ENCODE results near the gene MTO1.
A peak's percentile ranks its signal among the peaks of the same experiment; 100 is the strongest.
"Not testable (repeated sequence)": the region's sequence is repeated elsewhere in the genome, so short reads cannot be mapped to it uniquely, and the experiment has no call there.

The MTO1 gene

DNA sequence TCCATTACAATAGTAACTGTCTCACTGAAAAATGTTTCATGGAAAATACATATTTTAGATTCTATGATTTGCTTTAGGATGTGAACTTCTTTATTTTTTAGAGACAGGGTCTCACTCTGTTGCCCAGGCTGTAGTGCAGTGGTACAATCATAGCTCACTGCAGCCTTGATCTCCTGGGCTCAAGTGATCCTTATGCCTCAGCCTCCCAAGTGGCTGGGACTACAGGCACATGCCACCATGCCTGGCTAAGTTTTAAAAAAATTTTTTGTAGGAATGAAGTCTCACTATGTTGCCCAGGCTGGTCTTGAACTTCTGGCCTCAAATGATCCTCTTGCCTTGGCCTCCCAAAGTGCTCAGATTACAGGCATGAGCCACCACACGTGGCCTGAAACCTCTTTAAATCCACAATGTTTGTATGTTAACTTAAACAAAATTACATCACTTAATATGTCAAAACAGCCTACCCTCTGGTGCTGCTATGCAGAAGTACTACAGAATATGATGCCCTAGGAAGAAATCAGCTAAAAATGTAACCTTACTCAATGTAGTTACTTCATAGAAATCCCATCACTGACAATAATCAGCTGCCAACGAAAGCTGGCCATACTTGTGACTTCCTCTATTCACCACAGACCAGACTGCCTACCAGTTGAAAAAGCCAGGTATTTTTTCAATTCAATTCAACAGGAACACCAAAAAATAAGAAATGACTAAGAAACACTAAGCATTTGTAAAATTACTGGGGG lies 41.7 kb downstream of the MTO1 start:
- DNase-seq (ENCODE audit: low read depth in 2 of 2), result no peak

DNA sequence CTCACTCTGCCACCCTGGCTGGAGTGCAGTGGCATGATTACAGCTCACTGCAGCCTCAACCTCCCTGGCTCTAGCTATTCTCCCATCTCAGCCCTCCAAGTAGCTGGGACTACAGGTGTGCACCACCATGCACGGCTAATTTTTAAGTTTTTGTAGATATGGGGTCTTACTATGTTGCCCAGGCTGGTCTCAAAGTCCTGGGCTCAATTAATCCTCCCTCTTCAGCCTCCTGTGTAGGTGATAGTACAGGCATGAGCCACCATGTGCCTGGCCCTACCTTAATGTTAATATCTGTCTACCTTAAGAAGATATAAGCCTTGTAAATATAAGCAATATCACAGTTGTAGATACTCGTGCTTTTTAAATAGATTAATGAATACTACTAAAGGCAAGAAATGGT lies 42.6 kb downstream of the MTO1 start:
- DNase-seq (ENCODE audit: low read depth in 2 of 2), result no peak

DNA sequence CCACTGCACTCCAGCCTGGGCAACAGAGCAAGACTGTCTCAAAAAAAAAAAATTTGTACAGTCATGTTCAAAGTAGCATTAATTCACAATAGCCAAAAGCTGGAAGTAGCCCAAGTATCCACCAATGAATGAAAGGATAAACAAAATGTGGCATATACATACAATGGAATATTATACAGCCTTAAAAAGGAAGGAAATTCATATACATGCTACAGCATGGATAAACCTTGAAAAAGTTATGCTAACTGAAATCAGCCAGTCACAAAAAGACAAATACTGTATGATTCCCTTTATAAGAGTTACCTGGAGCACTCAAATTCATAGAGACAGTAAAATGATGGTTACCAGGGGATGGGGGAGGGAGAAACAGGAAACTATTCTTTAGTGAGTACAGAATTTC lies 43.6 kb downstream of the MTO1 start:
- no peak for DNase-seq (ENCODE audit: low read depth in 2 of 2)

DNA sequence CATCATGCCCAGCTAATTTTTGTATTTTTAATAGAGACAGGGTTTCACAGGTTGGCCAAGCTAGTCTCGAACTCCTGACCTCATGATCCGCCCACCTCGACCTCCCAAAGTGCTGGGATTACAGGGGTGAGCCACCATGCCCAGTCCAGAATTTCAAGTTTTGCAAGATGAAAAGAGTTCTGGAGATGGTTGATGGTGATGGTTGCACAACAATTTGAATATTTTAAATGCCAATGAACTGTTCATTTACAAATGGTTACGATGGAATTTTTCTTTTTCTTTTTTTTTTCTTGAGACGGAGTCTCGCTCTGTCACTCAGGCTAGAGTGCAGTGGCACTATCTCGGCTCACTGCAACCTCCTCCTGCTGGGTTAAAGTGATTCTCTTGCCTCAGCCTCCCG lies 44.2 kb downstream of the MTO1 start:
- not testable (repeated sequence) for DNase-seq (ENCODE audit: low read depth in 2 of 2)

DNA sequence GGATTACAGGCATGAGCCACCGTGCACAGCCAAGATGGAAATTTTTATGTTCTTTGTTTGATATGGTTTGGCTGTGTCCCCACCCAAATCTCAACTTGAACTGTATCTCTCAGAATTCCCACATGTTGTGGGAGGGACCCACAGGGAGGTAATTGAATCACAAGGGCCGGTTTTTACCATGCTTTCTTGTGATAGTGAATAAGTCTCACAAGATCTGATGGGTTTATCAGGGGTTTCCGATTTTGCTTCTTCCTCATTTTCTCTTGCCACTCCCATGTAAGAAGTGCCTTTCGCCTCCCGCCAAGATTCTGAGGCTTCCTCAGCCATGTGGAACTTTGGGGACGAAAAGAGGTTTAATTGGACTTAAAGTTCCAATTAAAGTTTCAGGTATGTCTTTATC lies 44.7 kb downstream of the MTO1 start:
- no peak for DNase-seq (ENCODE audit: low read depth in 2 of 2)

DNA sequence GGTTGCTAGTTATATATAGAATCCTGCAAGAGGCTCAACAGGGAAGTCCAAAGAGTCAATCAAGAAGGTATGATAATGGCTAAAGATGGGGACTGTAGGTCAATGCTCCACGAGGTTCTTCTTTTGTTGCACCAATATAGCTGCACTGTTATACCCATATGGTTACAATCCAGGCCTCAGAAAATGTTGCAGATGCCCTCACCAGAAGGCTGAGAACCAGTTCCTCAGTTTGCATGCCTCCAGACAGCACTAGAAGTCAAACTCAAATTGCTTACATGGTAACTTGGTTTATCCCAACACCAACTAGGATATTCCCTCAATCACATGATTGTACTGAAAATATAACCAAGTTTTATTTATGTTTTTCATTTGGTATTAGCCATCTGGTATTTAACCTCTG lies 47.2 kb downstream of the MTO1 start:
- DNase-seq (ENCODE audit: low read depth in 2 of 2), result no peak

DNA sequence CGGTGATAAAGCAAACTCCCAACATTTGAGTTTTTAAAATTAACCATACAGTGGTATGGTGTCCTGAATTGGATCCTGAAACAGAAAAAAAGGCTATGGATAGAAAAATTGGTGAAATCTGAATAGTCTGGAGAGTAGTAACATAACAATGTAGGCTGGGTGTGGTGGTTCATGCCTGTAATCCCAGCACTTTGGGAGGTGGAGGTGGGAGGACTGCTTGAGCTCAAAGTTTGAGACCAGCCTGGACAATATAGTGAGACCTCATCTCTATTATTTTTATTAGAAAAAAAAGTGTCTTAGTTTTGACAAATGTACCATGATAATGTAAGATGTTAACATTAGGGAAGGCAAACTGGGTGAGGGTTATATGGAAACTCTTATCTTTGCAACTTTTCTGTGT lies 48.3 kb downstream of the MTO1 start:
- no peak for DNase-seq (ENCODE audit: low read depth in 2 of 2)

DNA sequence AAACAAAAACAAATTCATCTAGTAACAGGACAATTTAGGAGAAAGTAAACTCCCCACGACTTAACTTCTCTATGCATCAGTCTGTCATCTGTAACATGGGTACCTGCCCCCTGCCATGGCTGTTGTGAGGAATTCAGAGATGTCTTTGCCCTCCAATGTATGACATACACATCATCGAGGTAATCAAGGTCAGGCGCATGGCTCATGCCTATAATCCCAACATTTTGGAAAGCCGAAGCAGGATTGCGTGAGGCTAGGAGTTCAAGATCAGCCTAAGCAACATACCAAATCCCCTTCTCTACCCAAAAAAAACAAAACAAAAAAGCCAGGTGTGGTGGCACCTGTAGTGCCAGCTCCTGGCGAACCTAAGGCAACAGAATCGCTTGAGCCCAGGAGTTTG lies 50.3 kb downstream of the MTO1 start:
- no peak for DNase-seq (ENCODE audit: low read depth in 2 of 2)

DNA sequence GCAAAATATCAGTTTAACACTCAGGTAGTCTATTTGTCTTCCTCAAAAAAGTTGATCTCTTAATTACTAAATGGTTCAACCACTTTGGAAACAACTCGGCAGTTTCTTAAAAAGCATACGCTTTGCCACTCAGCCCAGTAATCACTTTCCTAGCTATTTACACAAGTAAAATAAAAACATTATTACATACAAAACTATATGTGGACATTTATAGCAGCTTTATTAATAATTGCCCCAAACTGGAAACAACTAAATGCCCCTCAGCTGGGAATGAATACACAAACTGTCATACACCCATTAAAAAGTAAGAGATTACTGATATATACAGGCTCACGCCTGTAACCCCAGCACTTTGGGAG lies 51.9 kb downstream of the MTO1 start:
- no peak for DNase-seq (ENCODE audit: low read depth in 2 of 2)

DNA sequence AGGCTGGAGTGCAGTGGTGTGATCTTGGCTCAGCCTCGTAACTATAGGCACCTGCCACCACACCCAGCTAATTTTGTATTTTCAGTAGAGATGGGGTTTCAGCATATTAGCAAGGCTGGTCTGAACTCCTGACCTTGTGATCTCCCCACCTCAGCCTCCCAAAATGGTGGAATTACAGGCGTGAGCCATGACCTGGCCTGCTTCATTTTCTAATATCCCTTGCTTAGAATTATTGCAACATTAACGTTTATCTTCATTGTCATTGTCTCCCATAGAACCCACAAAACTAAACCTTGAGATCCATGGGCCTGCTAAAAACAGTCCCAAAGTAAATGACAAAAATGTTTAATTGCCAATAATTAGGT lies 53.2 kb downstream of the MTO1 start:
- no peak for DNase-seq (ENCODE audit: low read depth in 2 of 2)

DNA sequence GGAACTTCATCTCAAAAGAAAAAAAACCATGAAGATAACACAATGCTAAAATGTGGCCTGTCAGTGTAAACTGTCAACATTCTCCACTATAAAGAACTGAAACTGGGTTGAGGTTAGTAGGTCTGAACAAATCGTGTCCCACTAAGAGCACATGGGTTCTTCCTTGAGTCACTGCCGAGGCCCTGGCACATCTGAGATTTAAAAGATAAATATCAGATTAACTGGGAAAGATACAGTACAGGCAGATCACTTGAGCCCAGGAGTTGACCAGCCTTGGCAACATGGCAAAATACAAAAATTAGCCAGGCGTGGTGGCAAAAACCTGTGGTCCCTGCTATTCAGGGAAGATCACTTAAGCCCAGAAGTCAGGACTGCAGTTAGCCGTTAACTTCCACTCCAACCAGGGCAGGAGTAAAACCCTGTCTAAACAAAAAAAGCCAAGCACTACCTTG lies 53.7 kb downstream of the MTO1 start:
- DNase-seq (ENCODE audit: low read depth in 2 of 2), result no peak

DNA sequence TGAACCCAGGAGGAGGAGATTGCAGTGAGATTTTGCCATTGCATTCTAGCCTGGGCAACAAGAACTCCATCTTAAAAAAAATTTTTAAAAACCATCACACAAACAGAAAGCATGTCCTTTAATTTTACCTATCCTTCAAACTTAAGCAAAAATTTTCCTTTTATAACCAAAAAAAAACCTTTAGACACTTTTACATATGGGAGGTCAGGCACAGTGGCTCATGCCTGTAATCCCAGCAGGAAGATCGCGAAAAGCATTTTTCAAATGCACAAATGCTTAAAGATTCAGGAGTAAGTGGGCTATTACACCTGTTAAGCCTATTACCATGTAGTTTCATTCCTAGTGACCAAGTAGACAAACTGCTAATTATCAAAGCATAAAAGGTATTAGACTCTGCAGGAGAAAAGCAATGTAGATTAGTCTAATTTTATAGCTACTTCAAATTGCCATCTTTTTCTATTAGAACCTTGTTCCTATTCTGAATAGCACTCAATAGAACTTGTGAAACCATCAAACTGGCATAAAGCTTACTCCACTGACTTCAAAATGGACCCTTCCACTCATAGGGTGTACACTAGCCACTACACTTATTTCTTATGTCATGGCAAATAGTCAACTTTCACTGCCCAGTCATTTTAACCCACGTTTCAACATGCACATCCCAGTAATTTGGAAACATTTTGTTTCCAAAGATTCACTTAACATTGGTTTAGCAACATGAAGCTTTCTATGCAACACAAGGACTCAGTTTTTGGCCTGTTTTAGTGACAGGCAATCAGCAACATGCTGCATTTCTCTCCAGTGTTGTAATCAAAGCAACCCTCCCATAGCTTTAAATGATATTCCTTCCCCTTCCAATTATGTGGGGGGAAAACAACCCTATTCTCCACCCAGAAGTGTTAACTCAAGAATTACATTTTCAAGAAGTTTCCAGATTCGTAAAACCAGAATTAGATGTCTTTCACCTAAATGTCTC lies 55.3 kb downstream of the MTO1 start:
- DNase-seq (ENCODE audit: low read depth in 2 of 2), result no peak

DNA sequence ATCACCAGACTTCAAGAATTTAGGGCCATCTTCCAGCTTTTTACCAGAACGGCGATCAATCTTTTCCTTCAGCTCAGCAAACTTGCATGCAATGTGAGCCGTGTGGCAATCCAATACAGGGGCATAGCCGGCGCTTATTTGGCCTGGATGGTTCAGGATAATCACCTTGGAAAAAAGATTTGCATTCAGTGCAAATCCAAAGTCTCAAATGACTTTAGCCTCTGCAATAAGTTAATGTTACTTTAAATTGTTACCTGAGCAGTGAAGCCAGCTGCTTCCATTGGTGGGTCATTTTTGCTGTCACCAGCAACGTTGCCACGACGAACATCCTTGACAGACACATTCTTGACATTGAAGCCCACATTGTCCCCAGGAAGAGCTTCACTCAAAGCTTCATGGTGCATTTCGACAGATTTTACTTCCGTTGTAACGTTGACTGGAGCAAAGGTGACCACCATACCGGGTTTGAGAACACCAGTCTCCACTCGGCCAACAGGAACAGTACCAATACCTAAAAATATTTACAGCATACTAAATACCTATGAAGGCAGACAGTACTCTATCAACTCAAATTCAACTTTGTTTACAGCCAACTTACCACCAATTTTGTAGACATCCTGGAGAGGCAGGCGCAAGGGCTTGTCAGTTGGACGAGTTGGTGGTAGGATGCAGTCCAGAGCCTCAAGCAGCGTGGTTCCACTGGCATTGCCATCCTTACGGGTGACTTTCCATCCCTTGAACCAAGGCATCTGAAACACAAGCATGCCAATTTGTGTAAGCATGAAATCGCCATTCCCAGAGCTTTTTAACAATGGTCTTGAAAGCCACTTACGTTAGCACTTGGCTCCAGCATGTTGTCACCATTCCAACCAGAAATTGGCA lies 56.8 kb downstream of the MTO1 start:
- not testable (repeated sequence) for DNase-seq (ENCODE audit: low read depth in 2 of 2)

DNA sequence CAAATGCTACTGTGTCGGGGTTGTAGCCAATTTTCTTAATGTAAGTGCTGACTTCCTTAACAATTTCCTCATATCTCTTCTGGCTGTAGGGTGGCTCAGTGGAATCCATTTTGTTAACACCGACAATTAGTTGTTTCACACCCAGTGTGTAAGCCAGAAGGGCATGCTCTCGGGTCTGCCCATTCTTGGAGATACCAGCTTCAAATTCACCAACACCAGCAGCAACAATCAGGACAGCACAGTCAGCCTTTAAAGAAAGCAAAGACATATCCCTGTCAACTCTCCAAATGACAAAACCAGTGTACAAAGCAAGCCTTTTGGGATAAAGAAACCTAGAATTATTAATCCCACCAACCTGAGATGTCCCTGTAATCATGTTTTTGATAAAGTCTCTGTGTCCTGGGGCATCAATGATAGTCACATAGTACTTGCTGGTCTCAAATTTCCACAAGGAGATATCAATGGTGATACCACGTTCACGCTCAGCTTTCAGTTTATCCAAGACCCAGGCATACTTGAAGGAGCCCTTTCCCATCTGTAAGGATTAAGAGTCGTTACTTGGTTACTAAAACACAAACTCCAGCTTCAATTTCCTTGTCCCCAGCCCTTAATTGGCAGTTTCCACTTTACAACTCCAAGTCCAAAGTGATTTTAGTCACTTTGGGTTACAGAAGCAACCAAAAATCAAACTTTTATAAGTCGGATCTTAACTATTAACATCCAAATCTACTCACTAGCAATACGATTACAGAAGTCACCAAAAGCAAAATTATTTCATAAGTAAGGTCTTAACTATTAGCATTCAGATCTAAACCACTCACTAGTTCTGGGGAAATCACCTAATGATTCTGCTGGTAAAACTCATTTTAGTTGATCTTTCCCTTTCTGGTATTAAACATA lies 57.7 kb downstream of the MTO1 start:
- not testable (repeated sequence) for DNase-seq (ENCODE audit: low read depth in 2 of 2)

DNA sequence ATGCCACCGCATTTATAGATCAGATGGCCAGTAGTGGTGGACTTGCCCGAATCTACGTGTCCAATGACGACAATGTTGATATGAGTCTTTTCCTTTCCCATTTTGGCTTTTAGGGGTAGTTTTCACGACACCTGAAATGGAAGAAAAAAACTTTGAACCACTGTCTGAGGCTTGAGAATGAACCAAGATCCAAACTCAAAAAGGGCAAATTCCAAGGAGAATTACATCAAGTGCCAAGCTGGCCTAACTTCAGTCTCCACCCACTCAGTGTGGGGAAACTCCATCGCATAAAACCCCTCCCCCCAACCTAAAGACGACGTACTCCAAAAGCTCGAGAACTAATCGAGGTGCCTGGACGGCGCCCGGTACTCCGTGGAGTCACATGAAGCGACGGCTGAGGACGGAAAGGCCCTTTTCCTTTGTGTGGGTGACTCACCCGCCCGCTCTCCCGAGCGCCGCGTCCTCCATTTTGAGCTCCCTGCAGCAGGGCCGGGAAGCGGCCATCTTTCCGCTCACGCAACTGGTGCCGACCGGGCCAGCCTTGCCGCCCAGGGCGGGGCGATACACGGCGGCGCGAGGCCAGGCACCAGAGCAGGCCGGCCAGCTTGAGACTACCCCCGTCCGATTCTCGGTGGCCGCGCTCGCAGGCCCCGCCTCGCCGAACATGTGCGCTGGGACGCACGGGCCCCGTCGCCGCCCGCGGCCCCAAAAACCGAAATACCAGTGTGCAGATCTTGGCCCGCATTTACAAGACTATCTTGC lies 58.6 kb downstream of the MTO1 start:
- DNase-seq (ENCODE audit: low read depth in 2 of 2), result peak; percentile 67 to 77

DNA sequence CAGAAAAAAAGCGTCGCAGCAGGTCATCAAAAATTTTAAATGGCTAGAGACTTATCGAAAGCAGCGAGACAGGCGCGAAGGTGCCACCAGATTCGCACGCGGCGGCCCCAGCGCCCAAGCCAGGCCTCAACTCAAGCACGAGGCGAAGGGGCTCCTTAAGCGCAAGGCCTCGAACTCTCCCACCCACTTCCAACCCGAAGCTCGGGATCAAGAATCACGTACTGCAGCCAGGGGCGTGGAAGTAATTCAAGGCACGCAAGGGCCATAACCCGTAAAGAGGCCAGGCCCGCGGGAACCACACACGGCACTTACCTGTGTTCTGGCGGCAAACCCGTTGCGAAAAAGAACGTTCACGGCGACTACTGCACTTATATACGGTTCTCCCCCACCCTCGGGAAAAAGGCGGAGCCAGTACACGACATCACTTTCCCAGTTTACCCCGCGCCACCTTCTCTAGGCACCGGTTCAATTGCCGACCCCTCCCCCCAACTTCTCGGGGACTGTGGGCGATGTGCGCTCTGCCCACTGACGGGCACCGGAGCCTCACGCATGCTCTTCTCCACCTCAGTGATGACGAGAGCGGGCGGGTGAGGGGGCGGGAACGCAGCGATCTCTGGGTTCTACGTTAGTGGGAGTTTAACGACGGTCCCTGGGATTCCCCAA lies 59.3 kb downstream of the MTO1 start, which contains the start of gene EEF1A1:
TSS of gene EEF1A1 (minus strand) at position 345 of the 663 bp plus-strand sequence. CDS start 1,006 bp downstream, outside the sequence.
- DNase-seq (ENCODE audit: low read depth in 2 of 2), result peak; percentile 100

DNA sequence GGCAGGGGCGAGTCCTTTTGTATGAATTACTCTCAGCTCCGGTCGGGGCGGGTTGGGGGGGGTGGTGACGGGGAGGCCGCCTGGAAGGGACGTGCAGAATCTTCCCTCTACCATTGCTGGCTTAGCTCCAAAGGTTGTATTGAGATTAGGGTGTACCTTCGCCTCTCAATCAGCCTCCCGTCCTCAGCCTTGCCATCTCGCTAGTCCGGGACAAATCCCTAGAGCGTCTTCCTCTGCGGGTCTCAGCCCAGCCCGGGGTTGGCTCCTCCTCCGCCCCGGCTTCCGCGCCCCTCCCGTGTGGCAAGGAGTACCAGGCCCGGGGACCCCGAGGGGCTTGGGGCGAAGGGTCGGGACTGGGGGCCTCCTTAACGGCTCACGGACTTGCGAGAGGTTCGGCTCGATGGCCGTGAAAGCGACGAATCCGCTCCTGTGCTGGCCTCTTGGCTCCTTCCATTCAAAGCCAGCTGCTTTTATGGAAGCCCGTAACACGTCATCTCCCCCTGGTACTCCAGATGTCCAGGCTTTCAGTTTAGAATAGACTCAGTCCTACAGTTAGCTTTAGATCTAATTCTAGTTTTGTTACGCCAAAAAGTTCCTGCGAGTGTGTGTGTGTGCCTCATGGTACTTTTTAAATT lies 59.9 kb downstream of the MTO1 start:
- peak in 1 of 2 donors; percentile 76 for DNase-seq (ENCODE audit: low read depth in 2 of 2)

DNA sequence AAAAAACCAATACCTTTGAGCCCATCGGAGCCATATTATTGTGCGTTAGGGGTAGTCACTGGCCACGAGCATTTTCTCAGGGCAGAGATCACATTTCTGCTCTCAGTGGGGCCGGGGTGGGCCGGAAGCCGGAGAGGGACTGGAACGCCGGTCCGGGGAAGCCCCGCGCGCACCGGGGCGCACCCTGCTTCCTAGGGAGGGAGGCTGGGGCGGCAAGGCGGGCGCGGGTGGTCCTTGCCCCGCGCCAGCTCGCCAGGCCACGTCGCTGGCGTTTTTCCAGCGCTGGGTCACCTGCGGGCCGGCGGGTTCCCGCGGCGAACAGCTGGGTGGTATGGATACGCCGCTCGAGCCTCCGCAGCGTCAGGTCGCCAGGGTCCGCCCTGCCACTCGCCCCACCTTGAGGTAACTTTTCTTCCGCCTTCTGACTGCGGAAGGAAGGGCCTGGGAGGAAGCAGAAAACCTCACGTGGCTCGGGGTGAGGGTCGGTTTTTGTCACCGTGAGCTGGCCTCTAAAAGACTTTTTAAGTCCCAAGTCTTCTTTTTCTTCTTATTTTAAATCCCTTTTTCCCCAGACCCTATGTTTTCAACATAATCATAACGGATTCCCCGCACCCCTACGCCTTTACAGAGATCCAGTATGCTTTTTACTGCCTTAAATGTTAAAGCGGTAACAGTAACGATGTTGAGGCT lies 62.0 kb downstream of the MTO1 start:
- DNase-seq (ENCODE audit: low read depth in 2 of 2), result peak; percentile 70 to 71

All from stimulated activated CD4-positive, alpha-beta T cell treated with anti-CD3 and anti-CD28 coated beads, Interleukin-15, amount 100 ng/mL, for 48 hours (primary cell).